GM12878 (cell line): Measurements from ENCODE around the gene SCRT2. TPM values are rescaled to one million over a fixed set of nuclear protein-coding genes. Genes with fewer than 3 reads are reported as not detected.

Experiments
- ATAC-seq: fragments of 200-7000 bp; cut with Tn5 transposase; 3 replicates; pipeline ENCODE4 v1.9.1; 2020; ENCODE audit warnings: mild to moderate bottlenecking, moderate library complexity
- BruUV-seq: library from RNA; stranded (reverse); fragments of 400-500 nt; replicated peaks from 2 replicates; lab custom pipeline; 2021; lab: Mats Ljungman, UMichigan
- CTCF ChIA-PET: fragments of 300-600 bp; sonication (Branson Sonifier 250); formaldehyde crosslinking; extraction: SDS; loops from one replicate; lab custom pipeline; 2021; ENCODE audit warnings: inconsistent platforms; lab: Yijun Ruan, JAX
- POLR2A ChIA-PET: fragments of 350-600 bp; formaldehyde crosslinking; extraction: SDS; loops from one replicate; lab custom pipeline; 2021; ENCODE audit warnings: inconsistent platforms; lab: Charles Lee
- RAD21 ChIA-PET: fragments of 300-600 bp; sonication (Branson Sonifier 250); formaldehyde crosslinking; loops from one replicate; lab custom pipeline; 2023; ENCODE audit warnings: antibody characterized with exemption; ENCODE audit not compliant: unreplicated experiment; lab: Charles Lee
- SMC1A ChIA-PET: fragments of 300-600 bp; sonication (Branson Sonifier 250); formaldehyde crosslinking; loops from one replicate; lab custom pipeline; 2023; ENCODE audit not compliant: unreplicated experiment, uncharacterized antibody; lab: Charles Lee
- DNase-seq: peaks from one replicate; pipeline ENCODE4 v3.0.0-alpha.2; 2011; ENCODE audit warnings: low read depth, low spot score
- FAIRE-seq: peaks from 3 replicates; lab custom pipeline; 2011; peaks lifted over from hg19 to GRCh38; lab: Jason Lieb, UNC
- H2AFZ ChIP-seq: 2 replicates; pipeline ENCODE4 v1.6.0; 2011; ENCODE audit warnings: low read depth, low read length, control low read depth; ENCODE audit not compliant: control insufficient read depth
- H3K27ac ChIP-seq: 2 replicates; pipeline ENCODE4 v1.5.1; 2011; ENCODE audit warnings: control low read depth; ENCODE audit not compliant: control insufficient read depth, insufficient read depth
- H3K27me3 ChIP-seq, 2 experiments: replicated peaks in 1 of 2; 2 replicates each; pipeline versions ENCODE4 v1.6.0 to v1.6.1; 2011; ENCODE audit warnings: low read length in 1 of 2; ENCODE audit not compliant: control insufficient read depth in 2 of 2, insufficient read depth in 2 of 2
- H3K36me3 ChIP-seq, 2 experiments: 2 replicates each; pipeline ENCODE4 v1.5.1; 2011; ENCODE audit warnings: low read length in 1 of 2; ENCODE audit not compliant: control insufficient read depth in 2 of 2, insufficient read depth in 2 of 2
- H3K4me1 ChIP-seq: 2 replicates; pipeline ENCODE4 v1.6.1; 2011; ENCODE audit warnings: mild to moderate bottlenecking, low read length, moderate library complexity, mixed read lengths; ENCODE audit not compliant: control insufficient read depth, insufficient read depth
- H3K4me2 ChIP-seq: 2 replicates; pipeline ENCODE4 v1.6.0; 2011; ENCODE audit warnings: control low read depth; ENCODE audit not compliant: control insufficient read depth, insufficient read depth
- H3K4me3 ChIP-seq: fragments of 200-600 bp; sonication (generic); 2 replicates; pipeline ENCODE4 v1.5.1; 2016
- H3K79me2 ChIP-seq: 2 replicates; pipeline ENCODE4 v1.6.0; 2011; ENCODE audit warnings: low read length; ENCODE audit not compliant: control insufficient read depth, insufficient read depth
- H3K9ac ChIP-seq: 2 replicates; pipeline ENCODE4 v1.8.0; 2011; ENCODE audit warnings: low read length, control low read depth, mixed read lengths; ENCODE audit not compliant: control insufficient read depth, insufficient read depth
- H3K9me3 ChIP-seq: replicated peaks from 3 replicates; pipeline ENCODE4 v1.5.1; 2011; ENCODE audit warnings: mild to moderate bottlenecking, low read length; ENCODE audit not compliant: control insufficient read depth, insufficient read depth
- H4K20me1 ChIP-seq: 2 replicates; pipeline ENCODE4 v1.6.0; 2011; ENCODE audit not compliant: control insufficient read depth, insufficient read depth
- CBX3 ChIP-seq: fragments of 200-600 bp; sonication (generic); IDR thresholded peaks from 2 replicates; pipeline ENCODE4 v1.6.1; 2016; ENCODE audit warnings: low read depth, borderline replicate concordance
- FOXK2 ChIP-seq: fragments of 450-650 bp; IDR thresholded peaks from 2 replicates; pipeline ENCODE4 v1.6.1; 2017; ENCODE audit warnings: mild to moderate bottlenecking, moderate library complexity
- KLF5 ChIP-seq: fragments of 450-650 bp; IDR thresholded peaks from 2 replicates; pipeline ENCODE4 v1.6.1; 2014; ENCODE audit warnings: mild to moderate bottlenecking; ENCODE audit not compliant: partially characterized antibody
- NFYA ChIP-seq: IDR thresholded peaks from 2 replicates; pipeline ENCODE4 v1.6.1; 2011; ENCODE audit warnings: low read depth, mild to moderate bottlenecking, low read length, improper control_type of control experiment, borderline replicate concordance
- NR2C2 ChIP-seq: IDR thresholded peaks from 2 replicates; pipeline ENCODE4 v1.6.1; 2011; ENCODE audit warnings: borderline replicate concordance, low read depth; ENCODE audit not compliant: control insufficient read depth, insufficient read length
- POLR2AphosphoS5 ChIP-seq: IDR thresholded peaks from 2 replicates; pipeline ENCODE4 v1.6.1; 2011; ENCODE audit warnings: mild to moderate bottlenecking, low read length, inconsistent platforms
- TCF3 ChIP-seq: IDR thresholded peaks from 2 replicates; pipeline ENCODE4 v1.6.1; 2012; ENCODE audit warnings: low read depth, mild to moderate bottlenecking, low read length, borderline replicate concordance; ENCODE audit not compliant: insufficient read depth
- ZNF24 ChIP-seq: fragments of 450-650 bp; IDR thresholded peaks from 2 replicates; pipeline ENCODE4 v1.6.1; 2017; ENCODE audit warnings: antibody characterized with exemption, mild to moderate bottlenecking
- ZNF274 ChIP-seq: IDR thresholded peaks from one replicate; pipeline ENCODE4 v1.8.0; 2011; ENCODE audit not compliant: insufficient read length, insufficient read depth
- WGBS: methylation state at CpG from one replicate; pipeline ENCODE4 v1.1.6; 2016; ENCODE audit warnings: low lambda C conversion rate; ENCODE audit not compliant: insufficient replicate concordance, insufficient coverage; ENCODE audit errors: missing lambda C conversion rate; 5-methylcytosine and 5-hydroxymethylcytosine counted together
- in situ Hi-C: fragments of 300-500 bp; cut with MboI; formaldehyde crosslinking; loops from 9 replicates; pipeline ENCODE4 v1.14.3; 2018; ENCODE audit warnings: mixed read lengths
- intact Hi-C: fragments of 100-400 bp; cut with micrococcal nuclease; formaldehyde crosslinking; loops from one replicate; pipeline ENCODE4 v1.14.2; 2022; ENCODE audit not compliant: unreplicated experiment
- polyA plus RNA-seq, 11 experiments: library from polyadenylated mRNA; depleted of rRNA in 4 of 11; unstranded in 6 of 11; stranded (reverse) in 5 of 11; fragments of >200 nt; fragmentation: Nextera tagmentation in 4 of 11; fragmentation: Illumina TruSeq in 1 of 11; extraction: Ambion mirVana in 4 of 11; extraction: Trizol in 1 of 11; gene quantifications; 1 replicate in 1 of 11; 2 replicates in 10 of 11; pipeline versions ENCODE4 v1.2.1 to v1.2.3, GENCODE V29; 2011 to 2016; ENCODE audit warnings: inconsistent platforms in 2 of 11, missing spikeins in 2 of 11, low read depth in 1 of 11
- total RNA-seq, 4 experiments: library from RNA; depleted of rRNA in 3 of 4; stranded (reverse); fragments of >200 nt in 3 of 4; fragmentation: Illumina TruSeq in 1 of 4; extraction: Trizol in 1 of 4; gene quantifications; 2 replicates each; pipeline versions ENCODE4 v1.2.1 to v1.2.3, GENCODE V29; 2013 to 2021
- TF ChIP-seq, protein P1 (sequence below): fragments of 450-650 bp; formaldehyde crosslinking; IDR thresholded peaks from 2 replicates; pipeline ENCODE4 v1.4.0; 2022; ENCODE audit warnings: mild to moderate bottlenecking, moderate library complexity

The SCRT2 gene
- total and polyA plus RNA-seq, 10 of the 15 experiments (the other 5 are each of a cell fraction or from before 2014, with no cell fraction given): not detected

DNA sequence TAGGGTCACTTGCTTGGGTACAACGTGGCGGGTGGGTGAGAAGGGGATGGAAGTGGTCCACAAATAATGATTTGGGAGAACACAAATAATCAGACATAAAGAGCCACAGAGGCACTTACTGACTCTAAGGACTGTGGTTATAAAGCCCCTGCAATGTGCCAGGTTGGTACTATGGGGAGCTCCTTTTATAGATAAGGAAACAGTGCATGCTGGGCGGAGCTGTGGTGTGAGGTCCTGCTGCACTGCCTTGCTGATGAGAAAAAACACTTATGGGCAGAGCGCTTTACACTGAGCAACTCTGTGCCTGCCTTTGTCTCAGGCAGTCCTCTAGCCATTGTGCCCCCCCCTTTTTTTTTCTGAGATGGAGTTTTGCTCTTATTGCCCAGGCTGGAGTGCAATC lies 29.1 kb upstream of the SCRT2 start:
- no TSS peak for BruUV-seq
- no peak overlapping the region for H3K27ac ChIP-seq
- H3K79me2 ChIP-seq: no peaks in the 10 kb centered on the region
- H4K20me1 ChIP-seq: no peaks in the 10 kb centered on the region
- ChIA-PET CTCF (no interaction called here), SMC1A (no interaction called here), POLR2A (no interaction called here), RAD21 (no interaction called here)
- intact Hi-C loops: no loop called here
- H3K36me3 ChIP-seq: no peaks in the 10 kb centered on the region
- no peaks in the 10 kb centered on the region for H3K4me1 ChIP-seq
- H3K9ac ChIP-seq: no peak overlapping the region
- no peak overlapping the region for H3K4me3 ChIP-seq
- in situ Hi-C loops: no loop called here
- no peaks in the 10 kb centered on the region; a peak in 2 of 4 replicates for H3K27me3 ChIP-seq
- H3K4me2 ChIP-seq: no peak overlapping the region
- FAIRE-seq (no peak), ATAC-seq (no peak)
- H2AFZ ChIP-seq: no peak overlapping the region
- TF ChIP-seq CBX3 (no peak), NFYA (no peak), POLR2AphosphoS5 (no peak), TCF3 (no peak), FOXK2 (no peak), NR2C2 (no peak), ZNF24 (no peak), KLF5 (no peak), ZNF274 (no peak)
- TF ChIP-seq, protein P1, sequence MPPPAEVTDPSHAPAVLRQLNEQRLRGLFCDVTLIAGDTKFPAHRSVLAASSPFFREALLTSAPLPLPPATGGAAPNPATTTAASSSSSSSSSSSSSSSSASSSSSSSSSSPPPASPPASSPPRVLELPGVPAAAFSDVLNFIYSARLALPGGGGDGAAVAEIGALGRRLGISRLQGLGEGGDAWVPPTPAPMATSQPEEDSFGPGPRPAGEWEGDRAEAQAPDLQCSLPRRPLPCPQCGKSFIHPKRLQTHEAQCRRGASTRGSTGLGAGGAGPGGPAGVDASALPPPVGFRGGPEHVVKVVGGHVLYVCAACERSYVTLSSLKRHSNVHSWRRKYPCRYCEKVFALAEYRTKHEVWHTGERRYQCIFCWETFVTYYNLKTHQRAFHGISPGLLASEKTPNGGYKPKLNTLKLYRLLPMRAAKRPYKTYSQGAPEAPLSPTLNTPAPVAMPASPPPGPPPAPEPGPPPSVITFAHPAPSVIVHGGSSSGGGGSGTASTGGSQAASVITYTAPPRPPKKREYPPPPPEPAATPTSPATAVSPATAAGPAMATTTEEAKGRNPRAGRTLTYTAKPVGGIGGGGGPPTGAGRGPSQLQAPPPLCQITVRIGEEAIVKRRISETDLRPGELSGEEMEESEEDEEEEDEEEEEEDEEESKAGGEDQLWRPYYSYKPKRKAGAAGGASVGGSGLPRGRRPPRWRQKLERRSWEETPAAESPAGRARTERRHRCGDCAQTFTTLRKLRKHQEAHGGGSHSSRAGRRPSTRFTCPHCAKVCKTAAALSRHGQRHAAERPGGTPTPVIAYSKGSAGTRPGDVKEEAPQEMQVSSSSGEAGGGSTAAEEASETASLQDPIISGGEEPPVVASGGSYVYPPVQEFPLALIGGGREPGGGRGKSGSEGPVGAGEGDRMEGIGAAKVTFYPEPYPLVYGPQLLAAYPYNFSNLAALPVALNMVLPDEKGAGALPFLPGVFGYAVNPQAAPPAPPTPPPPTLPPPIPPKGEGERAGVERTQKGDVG (CRISPR knock-in tag): no peak
- TF ChIP-seq, all 136 proteins: peak for 0
- no peaks in the 10 kb centered on the region; the same call in 2 of the 3 replicates for H3K9me3 ChIP-seq
- DNase-seq: no peak
- WGBS: 11% methylated on average over 4 of the region's 4 CpGs
